Measurements from ENCODE around the gene KCTD11. TPM values are rescaled to one million over a fixed set of nuclear protein-coding genes. Genes with fewer than 3 reads are reported as not detected.

Gene KCTD11
- total and polyA plus RNA-seq, 2 donors (not counting 1 experiment from before 2014, with no cell fraction given) = 4.3 to 13.4 TPM

- no peak overlapping the region for H3K4me3 ChIP-seq (ENCODE audit: control extremely low read depth in 1 of 5, extremely low read depth in 1 of 5, insufficient read depth in 1 of 5, low read depth in 2 of 5, low read length in 4 of 5)
These were observed 33.7 kb upstream of the KCTD11 start for GRCh38 chr17:7318121-7318860.

More at GRCh38 chr17:7318121-7318860, 33.7 kb upstream of the KCTD11 start:
- Histone ChIP-seq H2AFZ (ENCODE audit: insufficient read depth, low read depth, low read length, poor library complexity, severe bottlenecking) (no peak overlapping the region), H3K4me2 (replicated peaks; ENCODE audit: low read depth, low read length, poor library complexity, severe bottlenecking) (no peak overlapping the region), H3K4me1 (ENCODE audit: control insufficient read depth in 2 of 2, insufficient read depth in 2 of 2, low read length in 2 of 2) (peaks cover 17 to 19% of the 10 kb centered on the region in 2 donors), H3K27ac (ENCODE audit: low read length in 2 of 2) (no peak overlapping the region), H3K79me2 (ENCODE audit: control insufficient read depth, insufficient read depth, low read length) (peaks cover 36% of the 10 kb centered on the region), H3K36me3 (replicated peaks in 1 of 2; ENCODE audit: control extremely low read depth in 1 of 2, control insufficient read depth in 1 of 2, extremely low read depth in 1 of 2, insufficient read depth in 2 of 2, low read length in 1 of 2) (peaks cover 0 to 67% of the 10 kb centered on the region in 2 experiments), H3K9me3 (ENCODE audit: control extremely low read depth in 1 of 3, control insufficient read depth in 2 of 3, insufficient read depth in 1 of 3, low read length in 2 of 3) (no peaks in the 10 kb centered on the region), H4K20me1 (ENCODE audit: control insufficient read depth, insufficient read depth, low read length, poor library complexity, severe bottlenecking) (peaks cover 16% of the 10 kb centered on the region), H3K27me3 (replicated peaks in 1 of 4; ENCODE audit: control extremely low read depth in 1 of 4, control insufficient read depth in 3 of 4, insufficient read depth in 4 of 4, low read length in 3 of 4) (no peaks in the 10 kb centered on the region), H3K9ac (ENCODE audit: low read length) (no peak overlapping the region)
- no peaks in the 10 kb centered on the region for H3K27me3 Mint-ChIP-seq
- WGBS (ENCODE audit: insufficient coverage) = 95% methylated on average over 13 of the region's 13 CpGs
- no peak overlapping the region for H3K27ac Mint-ChIP-seq
- peaks cover 27% of the 10 kb centered on the region for H3K4me1 Mint-ChIP-seq
- ChIA-PET CTCF (interaction anchor here (1.0 kb wide), 2 partner anchors 15 to 22 kb away, joined by 3 to 4 read pairs; no protein-coding TSS in a partner anchor), POLR2A (interaction anchor here (1.3 kb wide), 1 partner anchor 8 kb away, joined by 4 read pairs; no protein-coding TSS in a partner anchor)
- no peak overlapping the region for H3K4me3 Mint-ChIP-seq
- no peak for TF ChIP-seq CTCF (IDR thresholded peaks at IDR 0.05)
- no peak for TF ChIP-seq EZH2 (IDR thresholded peaks at IDR 0.05; ENCODE audit: borderline replicate concordance, insufficient read depth, low read depth, low read length, poor library complexity, severe bottlenecking)
- DNase-seq = no peak
- intact Hi-C loops (cut with micrococcal nuclease) = no loop called here
- no peaks in the 10 kb centered on the region for H3K9me3 Mint-ChIP-seq (ENCODE audit: insufficient read depth)
- ATAC-seq (ENCODE audit: low read depth) = no peak
